ENCODE results near the gene TES.

TES gene

DNA sequence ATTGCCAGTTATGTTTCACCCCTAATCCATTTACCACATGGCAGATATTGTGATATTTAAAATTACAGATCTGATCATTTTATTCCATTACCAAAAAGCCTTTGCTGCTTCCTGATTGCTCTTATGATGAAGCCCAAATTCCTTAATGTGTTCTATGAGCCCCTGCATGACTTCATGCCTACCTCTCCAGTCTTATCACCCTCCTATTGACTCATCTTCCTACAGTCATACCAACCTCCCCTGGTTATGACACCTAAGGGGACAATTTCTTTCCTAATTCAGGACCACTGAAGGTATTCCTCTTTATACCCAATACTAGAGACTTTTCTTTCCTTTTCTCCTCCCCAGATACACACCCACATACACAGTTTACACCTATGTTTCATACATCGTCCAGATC is 36.0 kb downstream of the TES start:
- DNase-seq = no peak

DNA sequence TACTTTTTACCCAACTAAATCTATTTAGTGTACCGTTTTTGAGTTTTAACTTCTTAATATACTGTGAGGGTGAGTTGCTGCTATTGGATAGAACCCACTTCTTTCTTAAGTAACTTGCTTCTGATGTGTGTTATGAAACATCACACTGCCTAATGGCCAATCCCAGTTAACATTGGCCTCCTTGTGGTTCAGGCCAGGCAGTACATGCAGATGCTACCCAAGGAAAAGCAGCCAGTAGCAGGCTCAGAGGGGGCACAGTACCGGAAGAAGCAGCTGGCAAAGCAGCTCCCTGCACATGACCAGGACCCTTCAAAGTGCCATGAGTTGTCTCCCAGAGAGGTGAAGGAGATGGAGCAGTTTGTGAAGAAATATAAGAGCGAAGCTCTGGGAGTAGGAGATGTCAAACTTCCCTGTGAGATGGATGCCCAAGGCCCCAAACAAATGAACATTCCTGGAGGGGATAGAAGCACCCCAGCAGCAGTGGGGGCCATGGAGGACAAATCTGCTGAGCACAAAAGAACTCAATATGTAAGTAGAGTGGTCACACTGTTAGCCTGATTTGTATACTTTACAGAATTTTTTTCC is 39.7 kb downstream of the TES start:
- DNase-seq = peak; percentile 49 to 50

DNA sequence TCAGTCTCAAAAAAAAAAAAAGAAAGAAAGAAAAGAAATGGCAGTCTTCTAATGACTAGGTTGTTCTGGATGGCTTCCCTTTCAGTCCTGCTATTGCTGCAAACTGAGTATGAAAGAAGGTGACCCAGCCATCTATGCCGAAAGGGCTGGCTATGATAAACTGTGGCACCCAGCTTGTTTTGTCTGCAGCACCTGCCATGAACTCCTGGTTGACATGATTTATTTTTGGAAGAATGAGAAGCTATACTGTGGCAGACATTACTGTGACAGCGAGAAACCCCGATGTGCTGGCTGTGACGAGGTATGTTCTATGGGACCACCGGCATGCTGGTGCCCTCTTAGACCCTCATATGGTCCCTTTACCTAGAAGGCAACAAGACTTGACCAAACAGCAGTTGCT is 41.3 kb downstream of the TES start:
- no peak for DNase-seq

DNA sequence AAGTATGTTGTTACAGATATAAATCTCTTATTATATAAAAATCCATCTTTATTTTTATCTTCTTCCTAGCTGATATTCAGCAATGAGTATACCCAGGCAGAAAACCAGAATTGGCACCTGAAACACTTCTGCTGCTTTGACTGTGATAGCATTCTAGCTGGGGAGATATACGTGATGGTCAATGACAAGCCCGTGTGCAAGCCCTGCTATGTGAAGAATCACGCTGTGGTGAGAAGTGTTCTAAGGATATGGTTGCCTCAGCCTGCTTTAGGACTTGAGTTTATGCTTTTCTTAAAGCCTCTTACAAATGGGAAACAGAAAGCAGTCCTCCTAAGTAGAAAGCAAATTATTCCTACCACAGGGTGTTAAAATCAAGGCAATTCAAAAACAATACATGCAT is 41.9 kb downstream of the TES start:
- DNase-seq = no peak

DNA sequence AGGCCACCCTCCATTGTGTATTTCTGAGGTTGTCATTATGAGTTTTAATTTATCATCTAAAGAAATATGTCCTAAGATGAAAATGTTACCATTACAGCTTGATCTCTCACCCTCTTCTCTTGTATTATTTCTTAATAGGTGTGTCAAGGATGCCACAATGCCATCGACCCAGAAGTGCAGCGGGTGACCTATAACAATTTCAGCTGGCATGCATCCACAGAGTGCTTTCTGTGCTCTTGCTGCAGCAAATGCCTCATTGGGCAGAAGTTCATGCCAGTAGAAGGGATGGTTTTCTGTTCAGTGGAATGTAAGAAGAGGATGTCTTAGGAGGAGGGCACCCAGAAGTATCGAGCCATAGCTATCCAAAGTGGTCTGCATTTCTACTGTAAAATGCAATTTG is 46.8 kb downstream of the TES start:
- DNase-seq = no peak

DNA sequence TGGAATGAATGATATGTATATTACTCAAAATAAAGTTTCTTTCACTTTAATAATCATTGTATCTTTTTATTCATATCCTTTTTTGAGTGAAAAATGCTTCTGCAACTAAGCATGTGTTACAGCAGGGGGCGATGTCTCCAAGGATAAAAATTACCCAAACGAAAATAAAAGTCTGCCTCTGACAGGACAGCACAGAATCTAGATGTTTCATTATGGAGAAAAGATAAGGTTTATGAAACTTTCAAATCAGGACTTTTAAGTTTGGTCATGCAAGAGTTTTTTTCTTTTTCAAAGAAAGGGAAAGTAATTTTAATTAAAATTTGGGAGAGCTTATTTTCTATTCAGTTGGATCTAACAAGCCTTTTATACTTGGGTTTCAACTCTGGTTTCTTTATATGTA is 48.4 kb downstream of the TES start:
- DNase-seq = peak; percentile 41 to 52

DNA sequence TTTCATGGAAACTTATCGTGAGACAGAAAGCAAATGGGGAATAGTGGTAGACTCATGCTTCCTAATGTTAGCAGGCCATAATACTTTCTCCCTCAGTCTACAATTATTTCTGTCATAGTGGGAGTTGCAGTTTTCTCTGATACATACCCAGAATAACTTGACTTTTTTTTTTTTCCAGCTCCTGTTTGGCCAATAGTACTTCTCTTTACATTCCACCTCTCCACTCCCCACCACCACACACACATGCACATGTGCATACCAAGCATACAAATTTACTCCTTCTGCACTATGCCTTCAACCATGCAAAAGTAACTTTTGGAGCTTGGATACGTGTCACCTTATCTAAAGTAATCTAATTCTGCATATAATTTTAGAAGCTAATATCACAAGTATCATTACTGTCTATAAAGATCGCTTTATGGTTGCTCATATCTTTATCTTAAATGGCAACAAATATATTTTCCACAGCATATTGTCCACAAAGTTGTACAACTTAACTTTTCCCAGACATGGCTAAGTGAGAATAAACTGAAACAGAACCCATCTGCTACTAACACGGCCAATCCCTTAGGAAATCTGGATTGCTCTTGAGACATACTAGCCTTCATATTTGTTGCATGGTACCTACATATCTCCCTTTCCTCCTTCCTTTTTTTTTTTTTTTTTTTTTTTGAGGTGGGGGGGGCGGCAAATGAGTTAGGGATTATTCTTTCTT is 49.0 kb downstream of the TES start:
- DNase-seq = no peak

DNA sequence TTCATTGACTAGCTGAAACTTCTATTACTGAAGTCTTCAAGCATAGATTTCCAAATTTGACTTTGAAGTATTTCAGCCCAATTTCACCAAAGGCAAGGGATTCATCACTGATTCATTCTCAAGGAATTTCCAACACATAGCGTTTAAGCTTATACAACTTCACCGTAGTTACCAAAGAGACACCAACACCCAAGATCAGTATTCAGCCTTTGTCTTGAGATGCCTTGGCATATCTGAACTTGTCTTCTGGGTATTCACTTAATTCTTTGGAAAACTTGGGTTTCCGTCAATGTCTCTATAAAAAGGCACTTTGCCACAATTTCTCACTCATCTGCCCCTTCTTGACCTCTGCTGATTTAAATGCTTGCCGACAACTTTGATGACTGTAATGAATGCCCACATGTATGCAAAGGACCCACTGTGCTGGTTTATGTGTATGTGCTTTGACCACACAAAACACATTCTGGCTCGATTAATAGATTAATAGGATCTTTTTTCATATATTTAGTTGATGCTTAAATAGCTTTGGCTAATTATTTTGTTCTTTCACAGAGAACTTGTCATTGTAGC is 49.6 kb downstream of the TES start:
- no peak for DNase-seq

DNA sequence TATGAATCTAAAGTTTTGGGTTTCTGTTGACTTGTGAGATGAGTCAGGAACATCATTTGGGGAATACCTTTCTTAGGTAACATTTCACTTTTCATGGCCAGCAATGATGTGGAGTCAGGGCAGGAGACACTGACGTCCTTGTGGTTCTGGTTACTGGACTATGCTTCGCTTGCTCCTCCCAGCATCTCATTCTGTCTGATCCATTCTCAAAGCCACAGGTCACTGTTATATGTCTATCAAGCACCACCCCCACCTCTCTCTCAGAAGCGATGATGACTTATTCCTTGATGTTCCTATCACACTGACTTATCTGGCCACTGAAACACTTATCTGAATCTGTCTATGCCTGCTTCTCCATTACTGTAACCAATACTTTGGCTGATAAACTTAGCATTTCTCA is 51.6 kb downstream of the TES start:
- no peak for DNase-seq

DNA sequence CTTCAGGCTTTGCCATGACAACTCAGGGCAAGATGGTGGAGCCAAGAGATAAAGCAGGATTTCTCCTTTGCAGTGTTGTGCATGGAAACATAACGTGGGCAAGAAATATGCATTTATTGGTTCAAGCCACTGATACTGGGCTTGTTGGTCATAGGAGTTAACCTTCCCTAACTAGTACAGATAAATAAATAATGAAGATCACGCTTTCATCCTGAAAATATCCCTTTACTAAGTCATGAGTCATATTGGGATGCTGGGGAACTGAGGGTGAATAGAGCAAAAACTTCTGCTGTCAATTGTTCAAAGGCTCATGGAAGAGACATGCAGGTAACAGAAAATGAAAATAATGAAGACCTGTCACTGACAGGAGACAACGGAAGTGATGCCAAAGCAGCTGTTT is 55.5 kb downstream of the TES start:
- no peak for DNase-seq

DNA sequence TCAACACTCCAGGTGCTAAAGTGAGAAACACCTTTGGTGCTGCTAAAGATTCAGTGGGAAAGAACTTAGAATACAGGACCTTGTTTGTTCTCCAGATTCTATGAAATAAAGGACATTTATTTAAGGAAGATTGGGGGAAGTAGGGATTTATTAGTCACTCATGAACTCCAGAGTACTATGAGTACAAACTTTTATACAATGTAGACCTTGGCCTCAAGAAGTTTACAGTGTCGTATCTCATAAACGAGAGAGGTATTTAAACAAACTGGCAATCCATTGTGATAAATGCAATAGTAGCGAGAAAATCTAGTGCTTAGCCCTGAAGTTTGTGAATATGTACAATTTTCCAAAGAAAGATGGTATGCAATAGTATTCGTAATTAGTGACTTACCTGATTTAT is 59.1 kb downstream of the TES start:
- no peak for DNase-seq

DNA sequence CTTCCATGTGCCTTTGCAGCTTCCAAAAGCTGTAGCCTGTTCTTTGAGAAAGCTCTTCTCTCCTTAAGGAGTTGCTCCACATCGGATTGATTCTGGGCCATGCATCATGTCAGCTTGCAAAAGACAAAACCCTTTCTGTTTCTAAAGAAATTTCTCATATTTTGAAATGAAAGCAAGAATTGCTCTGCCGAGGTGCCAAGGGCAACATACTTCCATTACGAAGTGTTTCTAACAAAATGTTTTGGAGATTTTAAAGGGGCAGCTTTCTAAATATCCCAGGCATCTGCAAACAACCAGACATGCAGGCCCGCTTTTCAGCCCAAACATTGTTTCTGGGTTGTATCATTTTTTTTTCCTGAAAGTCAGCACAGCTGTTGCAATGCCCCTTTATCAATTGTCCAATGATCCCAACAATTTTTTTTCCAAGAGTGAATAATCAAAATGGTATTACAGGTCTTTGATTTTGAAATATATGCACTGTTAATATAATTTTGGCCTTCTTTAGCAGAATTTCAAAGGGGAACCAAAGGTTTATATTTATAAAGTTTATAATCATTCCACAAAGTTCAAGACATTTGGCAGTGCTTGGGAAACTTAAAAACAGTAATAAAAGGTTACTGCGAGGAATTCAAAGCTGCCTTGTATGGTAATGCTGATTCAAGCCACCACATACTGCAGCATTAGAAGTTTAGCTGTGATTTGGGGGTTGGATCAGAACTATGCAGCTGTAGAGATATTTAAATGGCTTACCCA is 61.0 kb downstream of the TES start:
- DNase-seq = no peak

DNA sequence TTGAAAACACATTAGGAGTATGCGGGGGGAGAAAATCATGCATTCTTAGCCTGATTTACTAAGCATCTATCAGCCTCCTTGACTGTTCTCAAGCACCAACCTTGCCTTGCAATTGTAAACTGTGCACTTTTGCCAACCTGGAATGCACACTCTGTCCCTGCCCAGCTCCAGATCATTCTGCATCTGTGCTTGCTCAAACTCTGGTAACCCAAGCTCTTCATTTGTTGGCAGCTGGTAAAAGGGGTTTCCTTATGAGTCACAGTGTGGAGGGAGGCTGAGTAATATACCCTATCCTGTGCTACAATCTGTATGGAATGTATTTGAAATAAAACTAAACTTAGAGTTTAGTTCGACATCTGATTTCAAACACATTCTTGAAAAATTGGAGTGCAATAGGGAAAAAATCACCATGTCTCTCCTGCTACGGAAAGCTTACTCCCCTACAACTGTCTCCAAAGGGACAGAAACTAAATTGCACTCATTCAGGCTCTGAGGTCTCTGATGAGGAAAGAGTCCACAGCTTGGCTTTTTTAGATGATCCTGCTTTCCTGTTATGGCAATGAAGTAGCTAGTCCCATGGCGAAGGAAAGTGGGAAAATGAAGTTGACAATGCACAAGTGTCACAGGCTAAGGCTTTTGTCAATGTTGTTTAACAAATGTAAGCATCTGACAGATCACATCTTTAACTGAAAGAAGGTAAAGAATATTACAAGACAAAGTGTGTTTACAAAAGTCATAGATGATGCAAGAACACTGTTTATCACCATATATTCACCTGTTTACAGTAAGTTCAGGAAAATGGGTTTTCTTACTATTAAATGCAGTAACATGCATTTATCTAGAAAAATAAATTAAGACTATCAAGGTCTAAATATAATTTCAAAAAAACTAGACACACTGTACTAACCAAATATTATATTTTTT is 61.9 kb downstream of the TES start:
- no peak for DNase-seq

DNA sequence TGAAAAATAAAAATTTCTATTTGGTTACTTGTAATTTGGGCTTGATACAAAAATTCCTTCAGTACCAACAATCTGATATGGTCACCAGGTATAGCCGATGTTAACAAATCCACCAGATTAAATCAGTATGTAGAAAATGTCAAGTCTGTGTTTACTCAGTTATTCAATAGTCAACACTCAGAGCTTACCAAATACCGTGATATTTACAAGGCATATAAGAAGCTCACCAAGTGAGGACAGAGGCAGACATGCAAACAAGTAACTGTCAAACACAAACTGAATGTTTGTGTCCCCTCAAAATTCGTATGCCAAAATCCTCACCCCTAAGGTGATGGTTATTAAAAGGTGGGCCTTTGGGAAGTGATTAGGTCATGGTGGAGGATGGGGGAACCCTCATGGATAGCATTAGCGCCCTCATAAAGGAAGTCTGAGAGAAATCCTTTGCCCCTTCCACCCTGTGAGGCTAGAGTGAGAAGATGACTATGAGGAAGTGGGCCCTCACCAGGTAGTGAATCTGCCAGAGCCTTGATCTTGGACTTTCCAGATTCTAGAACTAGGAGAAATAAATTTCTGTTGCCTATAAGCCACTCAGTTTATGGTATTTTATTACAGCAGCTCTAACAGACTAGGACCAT is 63.1 kb downstream of the TES start:
- DNase-seq = no peak

DNA sequence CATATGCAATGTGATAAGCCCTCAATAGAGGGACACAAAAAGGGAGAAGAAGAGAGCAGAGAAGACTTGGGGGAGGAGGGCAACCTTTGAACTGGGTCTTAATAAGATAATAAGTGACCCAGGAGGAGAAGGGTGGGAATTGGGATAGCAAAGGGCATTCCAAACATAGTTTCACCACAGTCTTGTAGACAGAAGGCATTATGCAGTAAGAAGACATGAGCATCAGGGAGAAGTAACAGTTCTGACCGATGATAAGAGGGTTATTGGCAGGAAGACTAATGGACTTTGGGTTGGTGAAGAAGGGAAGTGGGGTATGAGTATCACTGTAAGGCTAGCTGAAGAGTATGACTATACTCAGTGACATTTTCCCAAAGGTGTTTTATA is 63.6 kb downstream of the TES start:
- no peak for DNase-seq

DNA sequence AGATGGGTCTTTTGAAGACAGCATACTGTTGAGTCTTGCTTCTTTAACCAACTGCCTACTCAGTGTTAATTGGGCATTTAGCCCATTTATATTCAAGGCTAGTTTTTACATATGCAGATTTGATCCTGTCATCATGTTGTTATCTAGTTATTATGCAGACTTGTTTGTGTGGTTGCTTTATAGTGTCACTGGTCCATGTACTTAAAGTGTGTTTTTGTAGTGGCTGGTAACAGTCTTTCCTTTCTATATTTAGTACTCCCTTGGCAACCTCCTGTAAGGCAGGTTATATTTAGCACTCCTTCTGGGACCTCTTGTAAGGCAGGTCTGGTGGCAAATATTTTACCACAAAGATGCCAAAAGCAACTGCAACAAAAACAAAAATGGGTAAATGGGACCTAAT is 66.7 kb downstream of the TES start:
- no peak for DNase-seq

DNA sequence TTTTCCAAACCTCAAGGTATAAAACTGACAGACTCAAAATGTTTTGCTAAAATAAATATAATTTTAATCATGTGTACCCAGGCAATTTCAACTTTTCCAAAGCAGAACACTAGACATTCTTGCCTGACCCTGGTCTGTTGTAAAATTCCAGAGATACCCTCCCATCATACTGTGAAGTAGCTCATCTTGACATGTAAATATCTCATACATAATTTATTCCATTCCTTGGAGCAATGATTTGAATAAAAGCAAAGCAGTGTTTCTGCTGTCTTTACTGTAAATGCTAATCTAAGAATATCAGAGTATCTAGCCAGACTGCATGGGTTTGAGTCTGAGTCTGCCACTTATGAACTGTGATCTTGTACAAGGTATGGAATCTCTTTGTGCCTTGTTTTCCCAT is 68.9 kb downstream of the TES start:
- no peak for DNase-seq

DNA sequence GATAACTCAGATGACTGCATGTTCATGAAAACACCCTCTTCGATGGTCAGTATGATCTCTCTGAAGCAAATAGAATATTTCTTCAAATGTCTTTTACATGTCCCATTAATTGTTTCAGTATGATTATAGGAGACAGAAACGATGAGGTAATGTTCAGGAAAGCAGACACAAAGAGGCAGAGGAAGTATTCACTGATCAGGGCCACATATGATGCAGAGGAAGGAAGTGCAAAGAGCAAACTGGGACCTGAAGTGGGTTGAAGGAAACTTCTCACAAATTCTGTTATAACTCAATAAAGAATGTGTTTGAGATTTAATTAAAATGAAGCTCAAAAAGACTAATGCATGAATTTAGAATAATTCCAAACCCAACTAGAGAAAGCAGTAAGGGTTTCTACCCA is 70.5 kb downstream of the TES start:
- no peak for DNase-seq

DNA sequence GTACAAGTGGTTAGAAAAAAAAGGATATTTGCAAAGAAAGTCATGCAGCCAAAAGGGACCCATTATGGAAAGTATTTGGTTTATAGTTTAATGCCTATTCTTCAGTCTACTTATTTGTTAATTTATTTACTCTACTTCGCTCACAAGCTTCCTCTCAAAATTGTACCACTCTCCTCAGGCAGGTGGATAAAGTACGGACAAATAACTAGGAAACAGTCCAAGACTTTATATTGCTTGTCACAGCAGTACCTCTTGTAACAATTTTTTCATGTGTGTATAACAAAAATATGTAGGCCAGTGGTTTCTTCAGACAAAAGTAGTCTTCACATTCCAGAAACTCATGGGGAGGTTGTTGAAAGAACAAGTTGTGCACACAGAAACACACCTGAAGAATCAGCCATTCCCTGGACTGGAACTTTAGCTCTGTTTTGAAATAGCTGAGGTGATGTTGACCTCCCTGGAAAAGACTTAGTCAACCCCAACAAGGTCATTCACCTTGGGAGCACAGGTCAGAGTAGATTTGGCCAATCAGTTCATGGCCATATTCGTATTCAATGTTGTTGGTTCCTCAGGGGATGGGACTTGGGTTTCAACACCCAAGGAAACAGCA is 73.4 kb downstream of the TES start:
- no peak for DNase-seq

DNA sequence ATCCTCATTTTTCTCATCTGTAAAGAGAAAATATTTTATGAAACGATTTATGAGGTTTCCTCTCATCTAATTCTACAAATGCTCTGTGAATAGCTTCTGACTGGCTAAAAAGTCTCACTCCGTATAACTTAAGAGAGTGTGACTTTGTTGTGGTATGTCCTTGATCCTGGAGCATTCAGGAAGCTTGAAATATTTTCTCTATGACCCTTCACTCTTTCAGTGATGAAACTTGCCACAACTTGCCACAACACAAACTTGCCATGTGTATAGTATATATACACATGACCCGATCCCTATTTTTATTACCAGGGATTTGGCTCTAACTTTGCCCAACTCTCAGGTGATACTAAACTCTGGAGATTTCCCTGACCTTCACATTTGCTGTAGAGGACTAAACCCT is 74.1 kb downstream of the TES start:
- DNase-seq = no peak

DNA sequence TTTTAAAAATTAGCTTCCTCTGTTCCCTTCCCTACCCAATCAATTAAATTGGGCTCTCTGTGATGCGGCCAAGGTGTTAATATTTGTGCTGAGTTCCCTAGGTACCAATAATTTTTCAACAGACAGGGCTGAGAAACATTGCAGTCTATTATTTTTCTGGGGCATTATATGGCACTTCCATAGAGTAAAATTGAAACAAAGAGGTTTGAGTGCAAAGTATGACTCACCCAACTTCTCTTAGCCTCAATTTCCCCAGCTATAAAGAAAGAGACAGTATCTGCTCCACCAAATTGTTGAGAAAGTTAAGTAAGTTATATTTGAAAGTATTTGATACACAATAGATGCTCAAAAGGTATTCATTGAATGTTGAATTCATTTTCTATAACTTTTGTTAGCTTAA is 74.9 kb downstream of the TES start:
- no peak for DNase-seq

DNA sequence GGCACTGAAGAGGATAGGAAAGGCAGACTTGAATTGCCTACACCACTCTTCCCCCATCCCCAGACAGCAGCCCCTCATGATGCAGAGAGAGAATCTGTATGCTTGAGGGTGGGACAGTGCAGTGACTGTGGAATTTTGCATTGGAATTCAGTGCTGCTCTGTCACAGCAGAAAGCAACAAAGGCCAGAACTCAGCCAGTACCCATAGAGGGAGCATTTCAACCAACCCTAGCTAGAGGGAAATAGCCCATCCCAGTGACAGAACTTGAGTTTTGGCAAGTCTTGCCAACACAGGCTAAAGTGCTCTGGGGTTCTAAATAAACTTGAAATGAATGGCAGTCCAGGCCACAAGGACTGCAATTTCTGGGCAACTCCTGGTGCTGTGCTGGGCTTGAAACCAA is 80.4 kb downstream of the TES start:
- no peak for DNase-seq

All from inflammatory macrophage (primary cell).